Measurements from ENCODE around the gene PDGFB.
A peak's percentile ranks its signal among the peaks of the same experiment; 100 is the strongest.

The PDGFB gene

DNA sequence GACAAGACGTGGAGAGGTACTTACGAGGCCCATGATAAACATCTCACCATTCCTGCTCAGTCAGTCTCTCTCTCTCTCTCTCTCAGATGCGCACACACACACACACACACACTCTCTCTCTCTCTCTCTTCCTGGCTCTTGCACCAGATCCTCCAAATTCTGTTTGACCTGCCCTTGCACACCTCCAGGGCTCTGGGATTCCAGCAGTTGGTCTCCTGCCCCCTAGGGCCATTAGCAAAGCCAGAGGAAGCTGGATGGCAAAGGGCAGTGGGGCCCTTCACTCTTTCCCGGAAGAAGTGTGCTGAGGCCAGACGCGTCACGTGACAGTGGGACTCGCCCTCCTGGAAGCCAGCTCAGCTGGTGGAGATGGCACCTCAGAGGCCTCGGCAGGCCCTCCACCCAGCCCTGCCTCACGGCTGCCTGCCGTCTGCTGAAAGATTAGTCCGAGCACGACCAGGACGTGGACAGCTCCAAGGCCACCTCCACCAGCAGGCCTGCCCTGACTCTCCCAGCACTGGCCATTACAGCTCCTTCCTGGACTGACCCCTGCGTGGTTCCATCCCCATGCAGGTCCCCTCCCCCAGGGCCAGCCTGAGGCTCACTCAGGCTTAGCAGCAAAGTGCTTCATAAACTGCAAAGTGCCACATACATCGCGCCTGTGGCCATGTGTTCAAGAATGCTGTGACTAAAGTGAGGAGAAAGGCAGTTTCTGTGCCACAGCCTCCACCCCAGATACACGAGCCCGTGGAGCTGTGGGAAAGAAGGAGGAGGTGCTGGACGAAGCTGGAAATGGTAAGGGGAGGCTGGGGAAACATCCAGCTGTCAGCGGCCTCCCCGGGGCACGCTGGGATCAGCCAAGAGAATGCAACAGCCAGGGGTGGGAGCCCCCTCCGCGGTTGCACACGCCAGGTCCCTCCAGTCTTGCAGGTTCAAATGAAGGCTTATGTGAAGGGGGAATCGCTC, 3.7 kb downstream of the PDGFB start:
- DNase-seq (ENCODE audit: low read depth in 3 of 3), result no peak

DNA sequence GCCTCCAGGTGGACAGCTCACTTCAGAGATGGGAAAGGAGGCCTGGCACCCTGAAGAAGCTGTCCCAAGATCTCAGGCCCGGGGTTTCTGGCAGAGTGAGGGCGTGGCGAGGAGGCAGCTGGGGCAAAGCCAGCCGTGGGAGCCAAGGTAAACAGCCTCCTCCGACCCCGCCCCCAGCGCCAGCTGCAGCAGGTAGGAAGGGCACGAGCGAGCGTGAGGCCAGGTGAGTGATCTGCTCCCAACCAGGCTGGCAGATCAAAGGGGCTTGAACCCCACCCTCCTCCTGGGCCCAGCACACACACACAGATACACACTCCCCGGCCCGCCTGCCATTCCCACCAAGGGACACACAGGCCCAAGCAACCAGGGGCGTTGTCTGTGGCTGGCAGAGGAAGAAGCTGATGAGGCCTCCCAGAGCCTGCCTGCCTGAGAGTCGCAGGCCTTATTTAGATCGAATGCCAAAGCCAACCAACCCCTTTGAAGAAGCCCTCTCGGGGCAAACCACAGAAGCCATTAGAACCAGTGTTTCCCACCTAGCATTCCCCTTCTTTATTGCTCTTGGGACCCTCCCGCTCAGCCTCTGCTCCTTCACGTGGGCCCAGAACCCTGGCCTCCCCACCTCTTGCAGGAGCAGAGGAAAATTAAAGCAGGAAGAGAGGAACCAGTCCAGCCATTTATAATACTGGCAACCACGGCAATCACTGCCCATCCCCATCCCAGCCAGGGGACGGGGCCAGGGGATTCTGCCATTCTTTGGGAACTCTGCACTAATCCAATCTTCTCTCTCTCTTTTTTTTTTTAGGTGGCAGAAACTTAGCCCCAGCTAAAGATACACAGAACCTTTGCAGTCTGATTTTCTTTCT, 5.0 kb downstream of the PDGFB start:
- no peak for DNase-seq (ENCODE audit: low read depth in 3 of 3)

DNA sequence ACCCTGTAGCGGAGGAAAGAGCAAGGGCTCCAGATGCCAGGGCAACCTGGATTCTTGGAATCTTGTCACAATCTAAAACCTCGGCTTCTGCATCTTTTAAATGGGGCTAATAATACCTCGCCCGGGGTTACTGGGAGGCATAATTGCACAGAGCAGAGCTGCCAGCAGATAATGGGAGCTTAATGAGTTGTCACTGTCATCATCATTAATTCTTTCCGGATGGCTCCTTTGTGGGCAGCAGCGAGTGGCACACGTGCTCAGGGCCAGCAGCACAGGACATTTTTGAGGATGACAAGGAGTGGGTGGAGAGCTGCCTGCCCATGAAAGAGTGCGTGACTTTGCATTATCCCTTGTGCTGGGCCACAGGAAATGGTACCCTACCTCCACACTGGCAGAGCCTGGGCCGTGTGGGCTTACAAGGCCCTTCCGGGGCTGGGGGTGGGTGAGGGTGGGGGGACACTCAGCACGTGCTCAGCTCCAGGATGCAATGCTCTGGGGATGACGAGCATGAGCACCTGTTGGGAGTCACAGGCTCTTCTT, 5.7 kb downstream of the PDGFB start:
- no peak for DNase-seq (ENCODE audit: low read depth in 3 of 3)

DNA sequence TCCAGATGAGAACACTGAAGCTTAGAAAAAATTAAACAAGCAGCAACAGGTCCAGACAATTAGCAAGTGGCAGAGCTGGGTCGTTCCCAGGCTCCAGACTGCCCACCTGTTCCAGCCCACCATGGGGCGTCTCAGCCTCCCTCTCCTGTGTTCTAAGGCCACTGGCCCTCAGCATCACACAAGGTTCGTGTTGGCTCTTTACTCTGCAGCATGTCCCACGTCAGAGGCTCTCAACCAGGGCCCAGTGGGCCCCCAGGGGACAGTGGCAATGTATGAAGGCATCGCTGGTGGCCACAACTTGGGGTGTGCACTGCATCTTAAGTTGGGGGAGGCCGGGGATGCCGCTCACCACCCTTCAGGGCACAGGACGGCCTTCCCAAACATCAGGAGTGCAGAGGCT, 6.2 kb downstream of the PDGFB start:
- DNase-seq (ENCODE audit: low read depth in 3 of 3), result no peak

DNA sequence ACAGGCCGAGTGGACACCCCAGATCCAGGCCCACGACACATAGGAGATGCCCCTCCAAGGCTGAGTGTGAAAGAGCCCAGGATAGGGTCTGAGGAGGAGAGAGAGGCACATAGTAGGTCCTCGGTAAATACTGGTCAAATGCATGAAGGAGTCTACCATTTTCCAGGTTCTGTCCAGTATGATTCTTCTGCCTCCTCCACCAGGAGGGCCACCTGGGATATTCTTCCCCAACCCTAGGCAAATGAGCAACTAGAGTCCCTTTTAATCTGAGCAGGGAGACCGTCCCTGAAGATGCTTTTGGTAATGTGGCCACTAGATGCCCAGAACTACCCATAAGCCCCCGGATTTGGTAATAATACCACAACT, 6.7 kb downstream of the PDGFB start:
- no peak for DNase-seq (ENCODE audit: low read depth in 3 of 3)

DNA sequence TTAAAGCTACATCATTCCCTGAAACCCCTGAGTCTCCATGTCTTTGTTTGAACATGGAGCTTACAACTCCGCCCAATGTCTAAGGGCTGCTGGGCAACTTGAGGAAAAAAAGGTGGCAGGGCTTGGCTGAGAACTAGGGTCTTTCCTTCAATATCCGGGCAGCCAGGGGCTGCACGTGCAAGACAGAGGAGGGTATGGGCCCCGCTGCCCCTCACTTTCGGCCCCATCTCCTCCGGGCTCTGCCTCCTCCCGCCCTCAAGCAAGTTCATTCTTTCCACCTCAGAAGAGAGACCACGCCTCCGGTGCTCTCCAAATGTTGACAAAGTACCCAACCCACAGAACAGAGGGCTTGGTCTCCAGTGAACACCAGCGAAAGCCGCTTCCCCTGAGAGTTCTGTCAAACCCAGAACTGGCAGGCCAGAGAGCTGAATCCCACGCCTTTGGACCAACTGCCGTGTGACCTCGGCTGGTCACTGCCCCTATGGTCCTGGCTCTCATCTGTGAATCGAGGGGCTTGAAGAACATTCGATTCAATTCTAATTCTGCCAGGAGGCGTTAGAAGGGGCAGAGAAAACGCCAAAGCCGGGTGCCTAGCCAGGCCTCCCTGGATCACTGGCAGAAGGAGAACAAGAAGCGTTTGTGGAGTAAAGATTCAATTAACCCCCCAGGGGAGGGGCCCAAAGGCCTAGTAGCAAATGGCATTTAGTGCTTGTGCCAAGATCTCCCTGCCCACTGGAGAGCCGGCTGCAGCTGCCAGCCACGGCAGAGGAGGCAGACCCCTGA, 7.3 kb downstream of the PDGFB start:
- DNase-seq (ENCODE audit: low read depth in 3 of 3), result peak in 1 of 3 experiments; percentile 38

DNA sequence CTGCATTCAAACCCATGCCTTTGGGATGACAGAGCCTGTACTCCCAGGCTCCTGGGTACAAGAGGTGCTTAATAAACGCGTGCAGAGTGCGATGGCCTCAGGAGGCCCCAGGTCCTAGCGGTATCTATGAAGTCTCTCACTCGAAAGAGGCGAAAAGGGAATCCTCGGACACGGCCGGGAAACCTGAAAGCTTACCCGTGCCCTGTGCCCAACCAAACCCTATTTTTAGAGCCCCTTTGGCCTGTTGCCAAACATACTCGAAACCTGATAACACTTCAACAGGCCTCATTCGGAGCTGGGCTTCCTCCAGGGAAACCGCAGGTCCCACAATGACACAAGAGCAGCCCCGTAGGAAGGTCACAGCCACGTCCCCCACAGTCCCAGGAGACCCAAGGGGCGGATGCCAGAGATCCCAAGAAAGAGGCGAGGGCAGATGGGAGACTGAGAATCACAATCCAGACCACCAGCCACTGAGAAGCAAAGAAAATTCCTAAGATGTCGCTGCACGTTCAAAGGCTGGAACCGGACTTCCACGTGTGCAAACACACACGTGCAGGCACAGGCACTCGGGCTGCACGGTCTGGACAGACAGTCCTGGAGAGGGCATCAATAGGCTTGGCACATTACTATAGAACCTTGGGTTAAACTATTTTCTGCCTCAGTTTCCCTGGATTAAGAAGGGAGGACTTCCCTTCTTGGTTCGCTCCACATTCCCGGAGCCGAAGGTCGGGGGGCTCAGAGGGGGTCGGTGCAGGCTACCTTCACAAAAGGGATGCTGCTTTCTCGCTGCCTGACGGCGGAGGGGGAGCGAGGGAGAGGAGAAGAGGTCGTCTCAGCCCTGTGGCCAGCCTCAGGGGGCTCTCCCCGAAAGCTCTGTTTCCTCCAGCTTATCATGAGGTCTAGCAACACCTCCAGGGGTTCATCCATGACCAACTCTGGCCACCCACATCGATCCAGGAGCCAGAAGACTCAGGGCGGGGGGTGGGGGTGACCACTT, 8.2 kb downstream of the PDGFB start:
- no peak for DNase-seq (ENCODE audit: low read depth in 3 of 3)

DNA sequence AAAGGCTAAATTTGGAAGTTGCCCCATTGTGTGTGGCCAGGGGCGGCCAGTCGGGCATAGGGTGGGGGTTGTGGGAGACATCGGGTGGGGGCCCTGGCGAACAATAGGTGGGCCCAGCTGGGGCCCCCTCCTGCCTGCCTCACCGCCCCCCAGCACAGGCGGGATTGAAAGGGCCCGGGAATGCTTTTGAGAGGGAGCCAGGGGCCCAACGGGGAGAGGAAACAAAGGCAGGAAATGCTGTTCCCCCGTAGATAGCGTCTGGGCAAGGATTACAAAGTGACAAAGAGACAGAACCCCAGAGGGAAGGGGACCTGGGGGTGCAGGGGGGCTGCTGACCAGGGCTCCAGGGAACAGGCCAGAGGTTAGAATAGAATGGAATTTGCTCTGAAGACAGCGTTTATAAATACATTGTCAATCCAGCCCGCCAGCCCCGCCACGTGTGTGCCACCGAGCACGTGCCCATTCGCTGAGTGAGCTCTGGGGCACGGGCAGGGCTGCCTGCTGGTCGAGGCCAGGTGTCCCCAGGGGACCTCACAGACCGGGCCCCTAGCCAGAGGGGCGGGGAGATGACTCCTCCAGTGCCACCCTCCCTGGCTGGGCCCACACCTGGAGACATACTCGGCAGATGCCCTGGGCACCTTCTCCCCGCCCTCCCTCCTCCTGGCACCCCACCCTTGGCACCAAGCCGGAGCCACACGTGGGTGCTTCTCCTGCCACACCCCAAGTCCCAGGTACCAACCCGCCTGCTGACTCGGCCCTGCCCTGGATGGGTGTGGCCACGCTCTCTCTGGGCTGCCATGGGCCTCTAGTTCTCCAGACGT, 9.7 kb downstream of the PDGFB start:
- DNase-seq (ENCODE audit: low read depth in 3 of 3), result no peak

DNA sequence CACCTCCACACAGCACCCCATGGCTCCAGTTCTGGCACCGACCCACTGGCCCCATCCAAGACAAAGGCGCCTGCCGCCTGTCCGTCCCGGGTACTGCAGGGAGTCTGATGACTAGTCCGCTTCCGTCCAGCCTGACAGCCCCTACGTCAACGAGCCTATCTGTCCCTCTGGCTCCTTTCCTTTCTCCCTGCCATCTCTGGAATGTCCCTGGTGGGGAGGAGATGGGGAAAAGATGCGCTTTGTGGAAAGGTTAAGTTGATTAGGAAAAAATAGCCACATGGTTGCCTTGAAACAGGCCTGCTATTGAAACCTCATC, 10.4 kb downstream of the PDGFB start:
- no peak for DNase-seq (ENCODE audit: low read depth in 3 of 3)

DNA sequence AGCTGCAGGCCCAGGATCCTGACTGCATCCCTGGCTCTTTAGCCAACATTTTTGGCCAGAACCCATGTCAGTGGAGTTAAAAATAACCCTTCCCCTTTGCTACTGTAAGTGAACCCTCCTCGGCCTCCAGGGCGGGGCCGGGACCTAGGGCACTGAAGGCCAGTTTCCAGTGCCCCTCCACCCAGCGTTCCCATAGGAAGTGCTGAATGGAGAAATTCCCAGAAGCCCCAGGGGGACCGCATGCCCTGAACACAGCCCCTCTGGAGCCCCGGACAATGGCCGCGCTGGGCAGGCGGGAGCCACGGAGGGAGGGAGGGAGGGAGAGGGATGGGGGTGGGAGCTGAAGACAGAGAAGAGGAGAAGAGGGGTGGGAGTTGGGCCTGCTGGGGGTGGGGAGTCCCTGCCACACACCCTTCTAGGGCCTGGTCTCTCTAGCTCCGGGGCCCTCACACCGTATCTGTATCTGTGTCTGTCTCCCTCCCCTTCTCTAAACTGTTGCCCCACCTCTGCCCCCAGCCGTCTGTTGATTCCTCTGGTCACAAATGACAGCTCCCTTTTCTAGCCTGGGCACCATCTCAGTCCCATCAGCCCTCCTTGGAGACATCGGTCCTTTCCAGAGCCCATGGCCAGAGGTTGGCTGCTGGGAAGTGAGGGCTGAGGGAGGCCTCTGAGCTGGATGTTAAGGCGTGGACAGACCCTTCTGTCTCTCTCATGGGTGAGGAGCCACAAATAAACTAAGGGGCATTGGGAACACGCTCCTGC, 10.9 kb downstream of the PDGFB start:
- no peak for DNase-seq (ENCODE audit: low read depth in 3 of 3)

DNA sequence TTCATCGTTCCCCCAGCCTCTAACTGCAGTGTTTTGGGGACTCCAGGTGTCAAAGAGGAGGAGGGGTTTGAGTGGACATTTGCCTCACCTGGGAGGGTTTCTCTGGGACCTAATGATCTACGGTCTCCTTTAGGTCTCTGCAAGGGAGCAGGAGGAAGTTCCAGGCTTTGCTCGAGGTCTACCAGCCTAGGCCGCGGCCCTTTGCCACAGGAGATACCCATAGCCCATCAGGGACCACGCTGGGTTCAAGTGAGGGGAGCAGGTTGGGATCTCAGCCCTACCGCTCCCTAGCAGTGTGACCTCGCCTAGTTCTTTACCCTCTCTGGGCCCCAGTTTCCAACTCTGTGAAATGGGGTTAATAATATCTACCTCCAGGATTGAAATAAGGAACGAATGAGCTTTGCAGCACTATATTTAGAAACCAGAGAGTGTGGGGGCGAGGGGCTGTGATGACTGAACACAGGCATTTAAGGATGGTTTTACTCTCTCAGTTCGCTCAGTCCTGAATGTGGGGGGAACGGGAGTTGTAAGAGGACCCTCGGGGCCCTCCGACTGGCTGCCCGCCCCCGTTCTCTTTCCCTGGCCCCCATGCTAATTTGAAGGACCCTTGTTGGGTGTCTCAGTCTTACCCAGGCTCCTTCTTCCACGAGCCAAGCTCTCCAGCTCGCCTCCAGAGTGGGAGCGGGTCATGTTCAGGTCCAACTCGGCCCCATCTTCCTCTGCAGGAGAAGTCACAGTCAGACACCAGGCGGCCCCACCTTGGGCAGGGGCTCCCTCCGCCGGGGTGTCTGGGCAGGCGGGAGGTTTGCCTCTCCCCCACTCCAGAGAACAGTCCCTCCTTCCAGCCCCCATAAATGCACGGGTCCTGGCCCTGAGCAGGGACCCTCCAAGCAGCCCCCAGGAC, 11.7 kb downstream of the PDGFB start:
- DNase-seq (ENCODE audit: low read depth in 3 of 3), result no peak

DNA sequence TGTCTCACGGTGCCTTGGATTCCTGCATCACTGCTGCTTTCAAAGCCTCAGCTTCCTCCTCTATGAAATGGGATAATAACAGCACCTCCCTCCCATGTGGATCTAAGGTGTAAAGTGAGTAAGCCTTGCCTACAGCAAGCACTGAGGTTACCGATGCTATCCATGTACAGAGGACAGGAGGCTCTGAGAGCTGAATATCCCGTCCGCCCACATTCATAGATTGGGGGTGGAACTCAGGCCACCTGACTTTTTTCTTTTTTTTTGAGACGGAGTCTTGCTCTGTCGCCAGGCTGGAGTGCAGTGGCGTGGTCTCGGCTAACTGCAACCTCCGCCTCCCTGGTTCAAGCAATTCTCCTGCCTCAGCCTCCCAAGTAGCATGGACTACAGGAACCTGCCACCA, 12.5 kb downstream of the PDGFB start:
- no peak for DNase-seq (ENCODE audit: low read depth in 3 of 3)

DNA sequence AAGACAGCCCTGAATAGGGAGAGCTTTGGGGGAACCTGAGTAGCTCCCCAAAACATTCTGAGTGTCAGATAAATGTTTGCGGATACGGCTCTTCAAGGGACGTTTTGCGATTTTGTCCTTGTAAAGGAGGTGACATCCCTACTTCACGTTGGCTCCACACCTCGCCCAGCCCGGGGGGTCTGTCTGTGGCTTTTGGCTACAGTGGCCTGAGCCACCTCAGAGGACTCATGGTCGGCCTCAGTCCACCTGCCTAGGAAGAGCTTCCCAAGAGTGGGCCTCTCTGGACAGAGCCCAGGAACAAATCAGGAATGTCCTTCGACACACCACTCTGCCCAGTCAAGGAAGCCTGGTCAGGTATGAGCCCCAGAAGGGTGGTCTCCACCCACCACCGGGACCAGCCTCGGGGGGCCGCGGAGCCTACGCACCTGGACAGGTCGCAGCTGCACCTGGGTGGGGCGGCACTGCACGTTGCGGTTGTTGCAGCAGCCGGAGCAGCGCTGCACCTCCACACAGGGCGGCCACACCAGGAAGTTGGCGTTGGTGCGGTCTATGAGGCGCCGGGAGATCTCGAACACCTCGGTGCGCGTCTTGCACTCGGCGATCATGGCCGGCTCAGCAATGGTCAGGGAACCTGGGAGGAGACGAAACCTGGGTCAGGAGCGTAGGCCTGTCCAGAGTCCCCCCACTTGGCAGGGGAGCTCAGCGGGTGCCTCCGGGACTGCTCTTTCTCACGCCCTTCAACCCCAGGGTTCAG, 13.4 kb downstream of the PDGFB start:
- no peak for DNase-seq (ENCODE audit: low read depth in 3 of 3)

DNA sequence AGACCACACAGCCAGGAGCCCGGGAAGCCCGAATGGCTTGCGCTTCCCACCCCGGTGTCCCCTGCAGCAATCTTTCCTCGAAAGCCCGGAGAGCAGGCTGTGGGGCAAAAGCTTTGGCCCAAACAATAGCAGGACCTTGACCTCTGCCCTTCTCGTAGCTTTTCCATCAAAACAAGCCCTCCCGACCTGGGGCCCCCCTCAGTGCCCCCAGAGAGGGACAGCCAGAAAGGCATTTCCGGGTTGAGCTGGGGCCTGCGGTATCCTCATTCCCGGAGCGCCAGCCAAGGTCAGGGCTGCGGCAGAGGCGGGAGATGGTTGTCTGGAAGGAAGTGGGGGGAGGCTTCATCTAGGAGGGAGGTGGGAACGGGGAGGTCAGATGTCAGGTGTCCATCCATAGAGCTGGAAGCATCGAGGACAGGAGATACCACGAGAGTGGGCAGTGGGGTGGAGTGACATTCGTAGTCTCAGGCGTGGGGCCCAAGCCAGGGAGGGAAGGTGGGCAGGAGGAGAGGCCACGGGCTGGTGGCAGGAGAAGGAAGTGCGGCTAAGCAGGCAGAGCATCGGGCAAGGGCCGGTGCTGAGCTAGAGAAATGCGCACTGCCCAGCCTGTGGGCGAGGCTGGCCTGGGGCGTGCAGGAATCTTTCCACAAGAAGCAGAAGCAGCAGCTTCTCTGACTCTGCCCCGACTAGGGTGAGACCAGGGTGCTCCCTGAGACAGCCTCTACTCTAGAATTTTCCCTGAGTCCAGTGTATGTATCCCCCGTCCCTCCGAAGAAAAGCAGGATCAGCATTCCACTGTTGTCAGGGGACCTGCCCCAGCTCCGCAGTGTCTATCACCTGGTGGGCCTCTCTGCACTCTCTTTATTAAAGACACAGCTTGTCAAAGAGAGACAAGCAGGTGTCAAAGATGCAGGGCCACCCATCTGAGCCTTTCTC, 14.3 kb downstream of the PDGFB start:
- no peak for DNase-seq (ENCODE audit: low read depth in 3 of 3)

DNA sequence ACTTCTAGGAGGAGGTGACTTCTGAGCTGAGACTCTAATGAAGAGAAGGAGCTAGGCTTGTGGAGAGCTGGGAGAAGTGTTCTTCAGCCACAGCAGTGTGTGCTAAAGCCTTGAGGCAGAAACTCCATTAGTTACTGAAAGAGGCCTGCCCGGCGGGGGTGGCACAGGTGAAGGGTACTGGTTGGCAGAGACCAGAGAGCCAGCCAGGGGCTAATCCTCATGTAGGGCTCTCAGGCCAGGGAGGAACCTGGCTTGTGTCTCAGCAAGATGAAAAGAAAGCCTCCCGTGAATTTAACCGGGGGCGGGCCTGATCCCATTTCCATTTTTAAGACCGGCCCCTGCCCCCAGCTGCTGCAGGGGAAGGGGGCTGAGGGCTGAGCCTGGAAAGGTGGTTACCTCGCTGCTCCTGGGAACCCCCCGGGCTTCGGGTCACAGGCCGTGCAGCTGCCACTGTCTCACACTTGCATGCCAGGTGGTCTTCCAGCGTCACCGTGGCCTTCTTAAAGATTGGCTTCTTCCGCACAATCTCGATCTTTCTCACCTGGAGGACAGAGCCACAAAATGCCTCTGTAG, 15.0 kb downstream of the PDGFB start:
- no peak for DNase-seq (ENCODE audit: low read depth in 3 of 3)

DNA sequence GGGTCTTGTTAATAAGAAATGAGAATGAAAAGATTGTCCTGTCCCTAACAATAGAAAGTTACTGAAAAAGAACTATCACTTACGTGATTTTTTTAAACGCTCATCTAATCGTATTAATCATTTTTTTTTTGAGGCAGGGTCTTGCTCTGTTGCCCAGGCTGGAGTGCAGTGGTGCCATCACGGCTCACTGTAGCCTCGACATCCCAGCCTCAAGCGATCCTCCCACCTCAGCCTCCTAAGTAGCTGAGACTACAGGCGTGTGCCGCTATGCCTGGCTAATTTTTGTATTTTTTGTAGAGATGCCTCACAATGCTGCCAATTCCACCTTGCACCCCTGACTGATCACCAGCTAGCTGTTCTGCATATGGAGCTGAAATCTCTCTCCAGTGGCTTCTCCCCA, 15.7 kb downstream of the PDGFB start:
- no peak for DNase-seq (ENCODE audit: low read depth in 3 of 3)
